K562 (cell line): Measurements from ENCODE around the gene SEMA6B. TPM values are rescaled to one million over a fixed set of nuclear protein-coding genes. Genes with fewer than 3 reads are reported as not detected.
A peak's percentile ranks its signal among the peaks of the same experiment; 100 is the strongest.

Experiments used
- CBX1 ChIP-seq: sonication (generic); IDR thresholded peaks from 2 replicates; pipeline ENCODE4 v1.6.1; 2016; ENCODE audit warnings: antibody characterized with exemption, low read depth, mild to moderate bottlenecking
- CBX5 ChIP-seq: IDR thresholded peaks from 2 replicates; pipeline ENCODE4 v1.6.1; 2014; ENCODE audit warnings: low read depth, borderline replicate concordance
- CSDE1 ChIP-seq, 2 experiments: fragments of 450-650 bp; IDR thresholded peaks; 2 replicates each; pipeline ENCODE4 v1.6.1; 2016; ENCODE audit warnings: mild to moderate bottlenecking in 1 of 2
- MEF2D ChIP-seq: conservative IDR thresholded peaks from 2 replicates; pipeline ENCODE4 v1.6.1; 2016; ENCODE audit warnings: low read depth, missing genetic modification characterization, missing compliant biosample characterization
- PTBP1 ChIP-seq: fragments of 200-400 bp; formaldehyde crosslinking; IDR thresholded peaks from 2 replicates; pipeline ENCODE4 v1.6.1; 2017; ENCODE audit warnings: low read depth, low read length
- RAD21 ChIP-seq, 2 experiments: fragments of 250-450 bp in 1 of 2; fragments of 450-650 bp in 1 of 2; sonication (Bioruptor Pico) in 1 of 2; formaldehyde crosslinking in 1 of 2; IDR thresholded peaks in 1 of 2; conservative IDR thresholded peaks in 1 of 2; 2 replicates each; pipeline versions ENCODE4 v1.4.0 to v1.8.0; 2020 to 2022; ENCODE audit warnings: mild to moderate bottlenecking in 2 of 2, moderate library complexity in 1 of 2
- RB1 ChIP-seq: fragments of 450-650 bp; IDR thresholded peaks from 2 replicates; pipeline ENCODE4 v1.6.1; 2017; ENCODE audit warnings: low read depth, mild to moderate bottlenecking
- RBM25 ChIP-seq: fragments of 200-400 bp; formaldehyde crosslinking; IDR thresholded peaks from 2 replicates; pipeline ENCODE4 v1.6.1; 2018; ENCODE audit warnings: low read length, low read depth, moderate library complexity; ENCODE audit not compliant: severe bottlenecking
- RCOR1 ChIP-seq, 2 experiments: IDR thresholded peaks; 2 replicates each; pipeline ENCODE4 v1.6.1; 2012; ENCODE audit warnings: low read depth in 2 of 2, low read length in 2 of 2, borderline replicate concordance in 1 of 2, improper control_type of control experiment in 1 of 2
- SMC3 ChIP-seq: conservative IDR thresholded peaks from 2 replicates; pipeline ENCODE4 v1.6.1; 2011; ENCODE audit warnings: low read depth, low read length, improper control_type of control experiment; ENCODE audit not compliant: insufficient read depth
- SPI1 ChIP-seq: IDR thresholded peaks from 2 replicates; pipeline ENCODE4 v1.6.1; 2011; ENCODE audit warnings: low read depth, low read length, control low read depth, borderline replicate concordance
- XRCC4 ChIP-seq: IDR thresholded peaks from one replicate; pipeline ENCODE4 v1.6.1; 2011; ENCODE audit not compliant: insufficient read depth, insufficient read length; ENCODE audit errors: extremely low read depth
- ZBTB40 ChIP-seq, 2 experiments: fragments of 450-650 bp in 1 of 2; sonication (generic) in 1 of 2; formaldehyde crosslinking in 1 of 2; IDR thresholded peaks; 2 replicates each; pipeline versions ENCODE4 v1.7.1 to v1.9.0; 2016 to 2022; ENCODE audit warnings: inconsistent platforms in 1 of 2, mild to moderate bottlenecking in 1 of 2, missing genetic modification reagents in 1 of 2
- ZFPM2 ChIP-seq: fragments of 250-450 bp; sonication (Bioruptor Pico); IDR thresholded peaks from 2 replicates; pipeline ENCODE4 v1.5.1; 2022; ENCODE audit warnings: mild to moderate bottlenecking
- ZNF695 ChIP-seq: fragments of 450-650 bp; formaldehyde crosslinking; IDR thresholded peaks from 2 replicates; pipeline ENCODE4 v1.4.0; 2020; ENCODE audit warnings: mild to moderate bottlenecking, moderate library complexity
- polyA plus RNA-seq, 8 experiments: library from polyadenylated mRNA; depleted of rRNA in 4 of 8; stranded (reverse) in 5 of 8; unstranded in 3 of 8; fragments of >200 nt; fragmentation: Nextera tagmentation in 2 of 8; fragmentation: Illumina TruSeq in 1 of 8; extraction: Ambion mirVana in 2 of 8; extraction: Trizol in 1 of 8; gene quantifications; 2 replicates each; pipeline versions ENCODE4 v1.2.1 to v1.2.3, GENCODE V29; 2011 to 2014; ENCODE audit warnings: inconsistent platforms in 1 of 8, missing spikeins in 1 of 8
- total RNA-seq, 7 experiments: library from RNA; depleted of rRNA in 6 of 7; stranded (reverse); fragments of >200 nt in 6 of 7; fragmentation: Illumina TruSeq in 2 of 7; extraction: Trizol in 2 of 7; gene quantifications; 2 replicates each; pipeline versions ENCODE4 v1.2.1 to v1.2.3, GENCODE V29; 2011 to 2021; ENCODE audit warnings: low replicate concordance in 1 of 7
- TF ChIP-seq, protein P1 (sequence below), 3 experiments: IDR thresholded peaks in 2 of 3; conservative IDR thresholded peaks in 1 of 3; 2 replicates each; pipeline ENCODE4 v1.5.1; 2011 to 2012; ENCODE audit warnings: low read length in 3 of 3, mild to moderate bottlenecking in 3 of 3, control low read depth in 2 of 3, improper control_type of control experiment in 1 of 3, inconsistent platforms in 1 of 3, low read depth in 1 of 3, mixed read lengths in 1 of 3, moderate library complexity in 1 of 3; ENCODE audit not compliant: insufficient read depth in 2 of 3

SEMA6B gene
- total and polyA plus RNA-seq, 9 of the 15 experiments (the other 6 are each of a cell fraction or from before 2014, with no cell fraction given) = 0.65 to 4.6 (median 2.5) TPM; not detected in 2

DNA sequence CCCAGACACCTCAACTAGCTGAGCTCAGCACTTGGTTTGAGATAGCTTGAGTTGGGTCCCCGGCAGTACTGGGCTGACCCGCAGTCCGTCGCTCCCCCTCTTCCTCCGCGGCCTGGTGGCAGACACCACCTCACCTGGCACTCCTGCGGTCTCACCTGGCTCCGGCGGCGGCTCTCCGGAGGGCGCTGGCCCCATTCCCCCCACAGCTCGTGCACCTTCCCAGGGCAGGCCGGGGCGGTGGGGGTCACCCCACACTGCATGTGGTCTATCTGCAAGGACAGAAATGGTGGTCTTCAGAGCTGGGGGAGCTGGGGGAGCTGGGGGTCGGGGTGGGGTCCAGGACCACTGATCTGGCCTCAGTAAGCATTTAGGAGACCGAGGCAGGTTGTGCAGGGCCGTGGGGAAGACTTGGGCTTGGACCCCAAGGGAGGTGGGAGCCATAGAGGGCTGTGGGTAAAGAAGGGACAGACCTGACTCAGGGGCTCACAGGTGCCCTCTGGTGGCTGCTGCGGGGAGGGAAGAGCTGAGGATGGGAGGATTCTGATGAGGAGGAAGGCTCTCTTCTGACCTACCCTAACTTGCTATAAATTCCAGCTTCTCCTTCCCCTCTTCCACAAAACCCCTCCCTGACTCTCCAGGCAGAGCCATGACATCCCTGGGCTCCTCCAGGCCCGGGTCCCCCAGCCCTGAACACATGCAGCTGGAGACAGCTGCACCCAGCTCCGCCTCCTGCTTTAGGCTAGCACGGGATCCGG, 34.5 kb downstream of the SEMA6B start (continued):
- TF ChIP-seq CSDE1 (IDR thresholded peaks at IDR 0.05) (no peak), ZNF695 (CRISPR knock-in tag) (no peak), SPI1 (peak; percentile 9; the same call in 1 of the 2 replicates), ZBTB40 (IDR thresholded peaks at IDR 0.05) (no peak), ZBTB40 (CRISPR knock-in tag; IDR thresholded peaks at IDR 0.05) (no peak), ZFPM2 (no peak), MEF2D (tag) (no peak), RBM25 (peak; percentile 47), SMC3 (peak; percentile 70), CBX1 (peak; percentile 47; the same call in 1 of the 2 replicates), XRCC4 (no peak), RAD21 (CRISPR knock-in tag; conservative IDR thresholded peaks at IDR 0.05 in 1 of 2, IDR thresholded peaks at IDR 0.05 in 1 of 2) (peak; percentile 20 to 58; a peak in 3 of 4 replicates), RB1 (peak; percentile 39; the same call in 1 of the 2 replicates), PTBP1 (peak; percentile 75; the same call in 1 of the 2 replicates), CBX5 (no peak), RCOR1 (IDR thresholded peaks at IDR 0.05; ENCODE audit: borderline replicate concordance in 1 of 2, low read depth in 2 of 2, low read length in 2 of 2) (peak; percentile 66 to 90; a peak in 3 of 4 replicates)
- TF ChIP-seq, protein P1, sequence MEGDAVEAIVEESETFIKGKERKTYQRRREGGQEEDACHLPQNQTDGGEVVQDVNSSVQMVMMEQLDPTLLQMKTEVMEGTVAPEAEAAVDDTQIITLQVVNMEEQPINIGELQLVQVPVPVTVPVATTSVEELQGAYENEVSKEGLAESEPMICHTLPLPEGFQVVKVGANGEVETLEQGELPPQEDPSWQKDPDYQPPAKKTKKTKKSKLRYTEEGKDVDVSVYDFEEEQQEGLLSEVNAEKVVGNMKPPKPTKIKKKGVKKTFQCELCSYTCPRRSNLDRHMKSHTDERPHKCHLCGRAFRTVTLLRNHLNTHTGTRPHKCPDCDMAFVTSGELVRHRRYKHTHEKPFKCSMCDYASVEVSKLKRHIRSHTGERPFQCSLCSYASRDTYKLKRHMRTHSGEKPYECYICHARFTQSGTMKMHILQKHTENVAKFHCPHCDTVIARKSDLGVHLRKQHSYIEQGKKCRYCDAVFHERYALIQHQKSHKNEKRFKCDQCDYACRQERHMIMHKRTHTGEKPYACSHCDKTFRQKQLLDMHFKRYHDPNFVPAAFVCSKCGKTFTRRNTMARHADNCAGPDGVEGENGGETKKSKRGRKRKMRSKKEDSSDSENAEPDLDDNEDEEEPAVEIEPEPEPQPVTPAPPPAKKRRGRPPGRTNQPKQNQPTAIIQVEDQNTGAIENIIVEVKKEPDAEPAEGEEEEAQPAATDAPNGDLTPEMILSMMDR (IDR thresholded peaks at IDR 0.05 in 2 of 3, conservative IDR thresholded peaks at IDR 0.05 in 1 of 3; ENCODE audit: insufficient read depth in 2 of 3, low read depth in 1 of 3, low read length in 3 of 3) = peak; percentile 86 to 90 (median 88)
